SJSA1 (cell line): ENCODE measurements around the gene SMARCD3. TPM values are rescaled to one million over a fixed set of nuclear protein-coding genes. Genes with fewer than 3 reads are reported as not detected.
A peak's percentile ranks its signal among the peaks of the same experiment; 100 is the strongest.

Source experiments
- DNase-seq, 2 experiments: peaks; one replicate each; pipeline ENCODE4 v3.0.0-alpha.2; 2015 to 2020; ENCODE audit warnings: low spot score in 2 of 2, low read depth in 1 of 2
- H3K27ac ChIP-seq: fragments of 250-450 bp; sonication (Bioruptor Pico); 2 replicates; pipeline ENCODE4 v1.5.1; 2020; ENCODE audit warnings: mild to moderate bottlenecking, moderate library complexity
- H3K27me3 ChIP-seq: fragments of 250-450 bp; sonication (Bioruptor Pico); replicated peaks from 2 replicates; pipeline ENCODE4 v1.5.1; 2020; ENCODE audit warnings: mild to moderate bottlenecking, moderate library complexity
- H3K36me3 ChIP-seq: fragments of 250-450 bp; sonication (Bioruptor Pico); 2 replicates; pipeline ENCODE4 v1.5.1; 2020; ENCODE audit warnings: mild to moderate bottlenecking
- H3K4me1 ChIP-seq: fragments of 250-450 bp; sonication (Bioruptor Pico); replicated peaks from 2 replicates; pipeline ENCODE4 v1.6.1; 2021; ENCODE audit warnings: mild to moderate bottlenecking
- H3K4me3 ChIP-seq: fragments of 250-450 bp; sonication (Bioruptor Pico); 2 replicates; pipeline ENCODE4 v1.5.1; 2020; ENCODE audit warnings: mild to moderate bottlenecking
- H3K9me3 ChIP-seq: fragments of 250-450 bp; sonication (Bioruptor Pico); replicated peaks from 2 replicates; pipeline ENCODE4 v1.5.1; 2020; ENCODE audit warnings: mild to moderate bottlenecking
- total RNA-seq: library from RNA; depleted of rRNA; stranded (reverse); fragments of >200 nt; shearing (Covaris generic); gene quantifications from 2 replicates; pipeline ENCODE4 v1.2.3, GENCODE V29; 2014

Gene SMARCD3
- total RNA-seq, 1 experiment from 2014 or later, result 22.6 TPM

DNA sequence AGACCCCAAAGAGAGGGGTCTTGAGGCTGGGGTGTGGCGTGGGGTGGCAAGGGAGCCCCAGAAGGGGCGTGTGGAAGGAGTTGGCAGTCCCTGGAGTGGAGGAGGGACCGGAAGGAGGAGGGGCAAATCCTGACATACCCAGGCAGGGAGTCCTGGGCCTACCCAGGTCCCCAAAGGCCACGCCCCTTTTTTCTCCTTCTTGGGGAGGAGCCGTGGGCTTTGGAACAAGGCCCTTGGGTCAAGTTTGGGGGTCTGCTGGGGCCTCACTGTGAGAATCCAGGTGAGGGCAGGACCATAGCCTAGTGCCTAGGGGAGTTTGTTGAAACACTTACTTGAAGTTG, 1.2 kb upstream of the SMARCD3 start:
- peaks cover 59% of the 10 kb centered on the region for H3K4me1 ChIP-seq
- H3K36me3 ChIP-seq, result 0 out of 2 replicates have a peak, but pooled peaks cover 8% of the 10 kb centered on the region
- H3K4me3 ChIP-seq, result peak overlapping the region; percentile 59; the same call in 1 of the 2 replicates
- H3K27me3 ChIP-seq, result no peaks in the 10 kb centered on the region
- DNase-seq, result peak; percentile 53 to 78
- no peaks in the 10 kb centered on the region; the same call in 1 of the 2 replicates for H3K9me3 ChIP-seq
- peak overlapping the region; percentile 66 for H3K27ac ChIP-seq

DNA sequence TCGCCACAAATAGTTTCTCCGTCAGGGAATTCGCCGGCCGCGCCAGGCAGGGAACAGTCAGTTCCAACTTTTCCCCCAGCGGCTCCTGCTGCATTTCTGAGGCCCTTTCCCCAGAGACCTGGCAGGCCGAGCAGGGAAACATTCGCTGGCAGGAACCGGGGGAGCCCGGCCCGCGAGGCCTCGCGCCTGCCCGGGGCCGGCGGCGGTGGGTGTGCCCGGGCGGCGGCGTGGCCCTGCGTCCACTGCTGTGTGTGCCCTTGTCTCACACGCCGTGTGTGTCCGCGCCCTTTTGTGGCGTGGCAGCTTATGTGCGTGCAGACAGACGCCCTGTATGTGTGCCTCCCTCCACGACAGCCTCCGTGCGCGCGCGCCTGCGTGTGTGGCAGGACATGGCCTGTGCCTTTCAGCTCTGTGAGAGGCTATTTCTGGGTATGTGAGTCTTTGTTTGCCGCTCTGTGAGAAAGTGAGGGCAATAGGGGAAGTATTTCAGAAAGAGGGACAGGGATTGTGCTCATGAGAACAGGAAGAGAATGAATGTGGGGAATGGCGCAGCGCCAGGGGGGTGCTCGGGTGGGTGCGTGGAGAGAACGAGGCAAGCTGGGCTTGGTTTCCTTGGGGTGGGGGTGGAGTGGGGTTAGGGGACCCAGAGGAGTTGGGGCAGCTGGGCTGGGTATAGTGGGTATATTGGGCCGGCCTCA, 689 bp upstream of the SMARCD3 start:
- Histone ChIP-seq H3K9me3 (no peaks in the 10 kb centered on the region; the same call in 1 of the 2 replicates), H3K27me3 (no peaks in the 10 kb centered on the region), H3K4me3 (peak overlapping the region; percentile 59), H3K27ac (peak overlapping the region; percentile 66), H3K36me3 (0 out of 2 replicates have a peak, but pooled peaks cover 9% of the 10 kb centered on the region), H3K4me1 (peaks cover 59% of the 10 kb centered on the region)
- peak; percentile 71 to 74 for DNase-seq

DNA sequence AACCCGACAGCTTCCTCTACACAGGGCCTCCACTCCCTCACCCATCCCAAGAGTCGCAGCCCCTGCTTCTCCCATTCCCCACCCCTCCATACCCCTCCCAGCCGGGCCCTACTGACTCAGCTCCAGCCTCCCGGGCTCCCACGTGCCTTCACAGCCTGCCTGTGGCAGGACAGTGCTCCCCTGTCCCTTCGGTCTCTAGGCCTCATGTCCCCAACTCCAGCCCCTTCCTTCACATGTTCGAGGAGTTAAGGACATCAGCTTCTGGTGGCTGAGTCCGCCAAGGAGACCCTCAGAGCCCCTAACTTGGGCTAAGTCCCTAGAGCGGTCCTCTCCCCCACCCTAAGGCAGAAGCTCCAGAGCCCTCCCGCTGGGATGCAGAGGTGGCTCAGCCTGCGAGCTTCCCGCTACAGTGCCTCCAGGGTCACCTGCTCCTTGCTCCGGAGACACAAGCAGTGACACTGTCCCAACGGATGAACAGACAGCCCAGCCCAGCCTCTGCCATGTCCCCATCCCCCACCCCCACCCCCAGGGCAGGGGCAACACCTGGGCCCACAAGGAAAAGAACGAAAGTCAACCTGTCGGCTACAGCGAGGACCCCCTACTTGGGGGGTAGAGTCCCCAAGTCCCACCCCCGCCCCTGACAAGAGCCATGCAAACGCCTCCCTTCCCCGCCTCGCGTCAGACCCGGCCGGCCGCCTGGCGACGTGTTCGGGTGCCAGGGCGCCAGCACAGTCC, 716 bp downstream of the SMARCD3 start:
- H3K27me3 ChIP-seq, result no peaks in the 10 kb centered on the region
- H3K36me3 ChIP-seq, result 0 out of 2 replicates have a peak, but pooled peaks cover 9% of the 10 kb centered on the region
- peaks cover 55% of the 10 kb centered on the region for H3K4me1 ChIP-seq
- peak overlapping the region; percentile 59 for H3K4me3 ChIP-seq
- H3K27ac ChIP-seq, result peak overlapping the region; percentile 66
- no peak for DNase-seq
- H3K9me3 ChIP-seq, result no peaks in the 10 kb centered on the region; the same call in 1 of the 2 replicates

DNA sequence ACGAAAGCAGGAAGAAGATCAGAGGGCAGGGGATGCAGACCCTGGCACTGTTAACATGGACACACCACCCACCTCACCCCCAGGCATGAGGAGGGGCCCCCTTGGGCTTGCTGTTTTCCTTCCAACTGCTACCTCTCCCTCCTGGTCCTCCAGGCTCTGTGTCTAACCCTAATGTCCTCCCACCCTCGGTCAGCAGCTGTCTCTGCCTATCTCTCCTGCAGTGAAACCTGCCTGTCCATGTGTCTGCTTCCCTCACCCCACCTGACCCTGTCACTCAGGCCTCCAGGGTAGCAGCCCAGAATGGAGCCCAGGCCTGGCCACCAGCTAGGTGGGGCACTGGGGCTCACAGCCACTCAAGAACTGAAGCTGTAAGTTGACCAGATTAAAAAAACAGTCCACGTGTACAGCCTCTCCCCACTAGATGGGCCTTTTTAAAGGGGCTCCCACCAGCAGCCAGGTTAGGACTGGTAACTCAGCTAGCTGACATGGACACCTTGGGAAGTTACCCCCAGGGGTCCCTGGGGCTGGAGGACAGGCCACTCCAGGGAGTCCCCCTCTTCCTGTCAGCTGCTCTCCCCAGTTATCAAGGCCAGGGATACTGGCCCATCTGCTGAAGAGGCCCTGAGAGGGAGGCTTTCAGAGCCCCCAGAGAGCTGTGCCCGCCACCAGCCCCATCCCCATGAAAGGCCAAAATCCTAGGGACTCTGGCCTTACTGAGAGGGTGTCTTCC, 1.5 kb downstream of the SMARCD3 start:
- Histone ChIP-seq H3K4me3 (peak overlapping the region; percentile 59), H3K9me3 (no peaks in the 10 kb centered on the region; the same call in 1 of the 2 replicates), H3K27me3 (no peaks in the 10 kb centered on the region), H3K27ac (no peak overlapping the region), H3K4me1 (peaks cover 47% of the 10 kb centered on the region), H3K36me3 (peaks cover 10% of the 10 kb centered on the region; the same call in 1 of the 2 replicates)
- no peak for DNase-seq

DNA sequence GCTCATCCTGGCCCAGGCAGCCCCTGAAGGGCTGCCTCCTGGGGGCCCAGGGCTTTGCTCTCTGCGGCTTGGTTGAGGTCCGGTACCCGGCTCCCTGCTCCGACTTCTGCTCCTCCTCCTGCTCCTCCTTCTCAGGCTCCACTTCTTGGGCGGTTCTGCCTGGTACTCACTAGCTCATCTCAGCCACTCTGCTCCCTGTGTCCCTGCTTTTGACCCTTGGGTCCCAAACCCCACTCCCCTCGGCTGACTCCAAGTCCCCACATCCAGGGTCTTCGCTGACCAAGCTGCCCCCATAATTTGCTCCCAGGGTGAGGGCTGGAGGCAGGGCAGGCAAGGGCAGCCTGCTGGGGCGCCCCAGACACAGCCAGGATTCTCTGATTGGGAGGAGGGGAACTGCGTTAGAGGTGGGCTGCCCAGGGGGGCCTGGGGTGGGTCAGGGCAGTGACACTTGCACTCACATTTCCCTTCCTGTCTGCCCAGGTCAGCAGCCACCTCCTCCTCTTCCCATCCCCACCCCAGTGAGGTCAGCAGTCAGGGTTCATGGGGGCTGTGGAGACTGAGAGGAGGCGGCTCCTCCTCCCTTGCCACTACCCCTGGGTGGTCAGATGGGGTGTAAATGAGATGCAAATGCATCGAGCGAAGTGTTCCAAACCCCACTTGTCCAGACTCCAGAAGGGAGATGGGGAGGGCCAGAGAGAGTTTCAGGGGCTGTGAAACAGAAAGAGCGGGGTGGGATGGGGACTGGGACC, 2.2 kb downstream of the SMARCD3 start:
- H3K27ac ChIP-seq, result no peak overlapping the region
- no peak for DNase-seq
- H3K4me3 ChIP-seq, result no peak overlapping the region

DNA sequence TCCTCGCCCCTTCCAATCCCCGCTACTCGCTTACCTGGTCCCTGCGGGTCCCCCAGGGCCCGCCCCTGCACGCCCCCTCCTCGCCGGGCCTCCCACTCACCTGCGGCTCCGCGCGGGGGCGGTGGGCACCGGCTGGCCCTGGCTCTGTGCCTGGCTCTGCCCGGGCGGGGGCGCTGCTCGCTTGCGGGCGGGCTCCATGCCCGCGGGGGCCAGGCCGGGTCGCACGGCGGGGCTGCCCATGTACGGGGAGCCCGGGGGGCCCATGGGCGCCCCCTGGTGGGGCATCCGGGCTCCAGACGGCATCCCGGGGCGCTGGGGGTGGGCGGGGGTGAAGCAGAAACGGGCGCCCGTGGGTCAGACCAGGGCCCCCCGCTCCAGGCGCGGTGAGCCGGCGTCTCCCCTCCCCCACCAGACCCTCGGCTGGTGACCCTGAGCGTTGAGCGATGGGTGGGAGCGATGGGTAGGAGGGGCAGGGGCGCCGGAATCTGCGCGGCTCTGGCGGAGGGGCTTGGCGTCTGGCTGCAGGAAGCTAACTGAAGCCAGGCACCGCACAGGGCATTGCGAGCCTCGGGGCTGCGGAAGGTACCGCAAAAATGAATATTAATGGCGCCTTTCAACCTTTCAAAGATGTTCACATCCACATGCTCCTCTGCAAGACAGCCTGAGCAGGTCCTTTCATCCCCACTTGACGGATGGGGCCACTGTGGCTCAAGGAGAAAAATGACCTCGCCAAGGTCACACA, 3.0 kb downstream of the SMARCD3 start:
- Histone ChIP-seq H3K36me3 (peaks cover 20% of the 10 kb centered on the region), H3K27ac (no peak overlapping the region), H3K27me3 (no peaks in the 10 kb centered on the region), H3K4me3 (no peak overlapping the region), H3K9me3 (no peaks in the 10 kb centered on the region; the same call in 1 of the 2 replicates), H3K4me1 (peaks cover 36% of the 10 kb centered on the region)
- no peak for DNase-seq

More for the DNA sequence above, 2.2 kb downstream of the SMARCD3 start:
- peaks cover 42% of the 10 kb centered on the region for H3K4me1 ChIP-seq
- peaks cover 14% of the 10 kb centered on the region for H3K36me3 ChIP-seq
- H3K27me3 ChIP-seq, result no peaks in the 10 kb centered on the region
- no peaks in the 10 kb centered on the region; the same call in 1 of the 2 replicates for H3K9me3 ChIP-seq

DNA sequence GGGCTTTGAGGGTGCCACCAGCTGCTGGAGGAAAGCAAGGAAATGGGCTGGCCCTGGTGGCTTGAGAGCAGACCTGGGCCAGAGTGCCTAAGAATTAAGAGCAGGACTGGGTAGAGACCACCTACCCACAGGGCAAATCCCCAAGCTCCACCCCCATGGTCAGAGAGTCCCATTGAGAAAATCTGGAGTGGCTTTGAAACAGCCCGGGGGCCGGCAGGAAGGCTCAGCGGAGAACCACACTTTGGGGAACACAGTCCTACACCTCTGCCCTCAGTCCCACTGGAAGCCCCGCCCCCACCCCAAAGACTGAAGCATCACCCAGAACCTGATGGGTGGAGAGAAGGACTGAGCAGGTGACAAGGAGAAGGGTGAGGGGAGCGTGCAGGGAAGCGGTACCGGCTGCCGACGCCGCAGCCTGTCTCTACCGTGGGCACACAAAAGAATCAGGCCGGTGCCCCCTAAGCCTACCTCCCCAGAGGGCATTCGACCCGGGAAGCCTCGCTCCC, 3.6 kb downstream of the SMARCD3 start:
- H3K4me1 ChIP-seq, result peaks cover 31% of the 10 kb centered on the region
- no peak for DNase-seq
- H3K4me3 ChIP-seq, result no peak overlapping the region
- H3K27ac ChIP-seq, result no peak overlapping the region
- no peaks in the 10 kb centered on the region; the same call in 1 of the 2 replicates for H3K9me3 ChIP-seq
- peaks cover 24% of the 10 kb centered on the region for H3K36me3 ChIP-seq
- H3K27me3 ChIP-seq, result no peaks in the 10 kb centered on the region

DNA sequence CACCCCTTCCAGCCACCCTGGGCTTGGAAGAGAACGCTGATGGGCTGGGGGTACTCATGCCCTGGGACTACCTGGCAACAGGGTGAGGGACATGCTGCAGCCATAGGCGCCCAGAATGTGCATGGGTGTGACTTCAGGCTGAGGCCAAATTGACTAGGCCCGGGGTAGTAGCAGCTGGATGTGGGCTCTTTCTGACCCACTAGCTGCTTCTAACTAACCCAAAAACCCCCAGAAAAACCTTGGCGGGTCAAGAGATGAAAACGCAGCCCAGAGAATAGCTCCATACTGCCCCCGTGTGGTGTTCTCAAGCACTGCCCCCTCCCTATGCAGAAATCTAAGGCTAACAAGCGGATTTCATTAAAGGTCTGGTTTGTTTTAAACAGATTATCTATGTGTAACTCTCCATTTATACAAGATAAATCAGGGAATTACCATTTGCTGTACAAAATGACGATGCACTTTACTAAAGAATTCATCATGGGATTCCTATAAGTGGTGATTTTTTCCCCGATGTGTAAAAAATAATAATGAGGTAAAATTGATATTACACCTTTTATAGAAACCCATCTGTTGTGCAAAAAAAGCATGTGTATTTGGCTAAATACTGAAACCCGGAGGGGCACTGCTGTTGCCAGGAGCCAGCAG, 4.2 kb downstream of the SMARCD3 start:
- H3K36me3 ChIP-seq, result peaks cover 28% of the 10 kb centered on the region
- peak in 1 of 2 experiments; percentile 47 for DNase-seq
- no peaks in the 10 kb centered on the region; the same call in 1 of the 2 replicates for H3K9me3 ChIP-seq
- no peak overlapping the region for H3K27ac ChIP-seq
- H3K27me3 ChIP-seq, result no peaks in the 10 kb centered on the region
- peaks cover 25% of the 10 kb centered on the region for H3K4me1 ChIP-seq
- H3K4me3 ChIP-seq, result no peak overlapping the region

DNA sequence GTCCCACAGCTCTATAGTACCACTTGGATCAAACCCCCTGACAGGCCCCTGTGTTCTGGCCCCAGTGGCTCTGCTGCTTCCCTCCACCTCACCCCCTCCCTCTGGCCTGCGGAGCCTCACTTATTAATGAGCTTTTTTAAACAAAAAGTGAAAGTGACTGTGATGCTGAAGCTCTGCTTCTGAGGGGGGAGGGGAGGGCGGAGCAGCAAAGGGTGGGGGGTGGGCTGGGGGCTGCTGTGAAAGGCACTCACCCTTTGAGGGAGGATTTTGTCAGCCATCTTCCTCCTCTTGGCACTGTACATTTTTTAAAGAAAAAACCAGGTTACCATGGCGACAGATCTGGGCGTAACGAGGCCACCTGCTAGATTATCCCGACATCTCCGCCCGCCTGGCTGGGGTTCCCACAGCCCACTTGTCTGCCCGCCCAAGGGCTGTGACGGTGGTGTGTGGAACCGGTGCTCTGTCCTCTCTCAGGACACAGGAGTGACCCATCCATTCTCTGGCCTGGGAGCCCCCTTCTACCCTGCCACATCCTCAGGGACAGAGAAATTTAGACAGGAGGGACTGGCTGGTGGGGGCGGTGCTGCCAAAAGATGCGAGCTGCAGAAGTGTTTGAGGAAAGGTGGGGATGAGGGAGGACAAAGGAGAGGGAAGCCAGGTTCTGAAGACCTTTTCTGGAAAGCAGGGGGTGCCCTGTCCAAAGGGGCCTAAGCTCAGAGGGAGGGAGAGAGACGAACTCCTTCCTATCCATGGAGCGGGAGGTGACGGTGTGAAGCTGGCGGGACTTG, 4.9 kb downstream of the SMARCD3 start:
- H3K27ac ChIP-seq, result no peak overlapping the region
- no peak for DNase-seq
- no peaks in the 10 kb centered on the region for H3K27me3 ChIP-seq
- H3K9me3 ChIP-seq, result no peaks in the 10 kb centered on the region
- peaks cover 18% of the 10 kb centered on the region for H3K4me1 ChIP-seq
- H3K4me3 ChIP-seq, result no peak overlapping the region
- H3K36me3 ChIP-seq, result peaks cover 35% of the 10 kb centered on the region

DNA sequence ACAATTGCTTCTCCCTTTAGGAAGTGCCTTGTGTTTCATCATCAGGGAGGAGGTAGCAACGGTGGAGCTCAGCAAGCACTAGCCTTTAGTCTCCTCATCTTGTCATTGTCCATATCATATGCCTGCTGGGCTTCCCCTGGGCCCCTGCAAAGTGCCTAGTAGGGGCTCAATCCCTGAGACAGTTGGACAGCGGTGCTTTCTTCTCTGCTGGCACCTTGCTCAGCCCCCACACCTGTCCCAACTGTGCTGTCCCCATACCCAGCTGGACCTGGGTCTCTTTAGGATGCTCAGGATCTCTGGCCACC, 5.5 kb downstream of the SMARCD3 start:
- Histone ChIP-seq H3K27ac (no peak overlapping the region), H3K36me3 (peaks cover 41% of the 10 kb centered on the region), H3K9me3 (no peaks in the 10 kb centered on the region), H3K27me3 (no peaks in the 10 kb centered on the region), H3K4me1 (peaks cover 18% of the 10 kb centered on the region), H3K4me3 (no peak overlapping the region)
- DNase-seq, result no peak

DNA sequence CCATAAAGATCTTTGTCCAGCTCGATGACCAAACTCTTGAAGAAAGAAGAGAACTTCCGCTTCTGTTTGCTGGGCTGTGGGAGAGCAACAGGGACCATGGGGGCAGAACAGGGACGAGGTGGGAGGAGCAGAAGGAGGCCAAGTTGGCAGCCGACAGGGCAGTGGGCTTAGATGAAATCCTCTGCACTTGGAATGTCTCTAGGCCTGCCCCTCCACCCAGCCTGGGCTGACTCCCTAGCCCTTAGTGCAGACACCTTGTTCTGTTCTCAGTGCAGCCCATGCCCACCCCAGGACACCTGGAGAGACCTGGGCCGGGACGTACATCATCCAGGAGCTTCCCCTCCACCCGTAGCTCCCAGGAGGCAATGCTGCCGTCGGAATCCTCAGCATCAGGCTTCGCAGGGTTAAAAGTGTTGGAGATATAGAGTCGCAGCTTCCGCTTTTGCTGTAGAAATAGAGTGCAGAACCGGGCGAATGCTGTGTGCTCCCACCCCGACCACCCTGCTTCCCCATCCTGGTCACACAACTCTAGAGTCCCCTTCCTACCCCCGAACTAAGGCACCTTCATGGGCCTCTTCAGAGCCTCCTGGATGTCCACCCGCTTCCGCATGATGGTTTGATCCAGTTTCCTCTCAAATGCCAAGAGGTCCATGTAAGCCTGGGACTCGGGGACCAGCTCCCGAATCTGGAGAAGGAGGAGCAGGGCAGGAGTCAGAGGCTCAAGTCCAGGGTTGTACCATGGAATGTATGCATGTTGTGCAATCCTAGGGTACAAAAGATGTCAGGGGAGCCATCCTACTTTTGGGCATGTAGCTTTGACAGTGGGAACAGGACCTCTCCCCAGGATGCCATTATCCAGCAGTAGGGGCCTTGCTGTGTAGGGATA, 6.1 kb downstream of the SMARCD3 start:
- Histone ChIP-seq H3K4me1 (peaks cover 12% of the 10 kb centered on the region), H3K36me3 (peaks cover 47% of the 10 kb centered on the region), H3K9me3 (no peaks in the 10 kb centered on the region), H3K27me3 (no peaks in the 10 kb centered on the region), H3K27ac (no peak overlapping the region), H3K4me3 (no peak overlapping the region)
- DNase-seq, result no peak
